Measurements from ENCODE around the gene PPP2R5E.

Gene PPP2R5E

DNA sequence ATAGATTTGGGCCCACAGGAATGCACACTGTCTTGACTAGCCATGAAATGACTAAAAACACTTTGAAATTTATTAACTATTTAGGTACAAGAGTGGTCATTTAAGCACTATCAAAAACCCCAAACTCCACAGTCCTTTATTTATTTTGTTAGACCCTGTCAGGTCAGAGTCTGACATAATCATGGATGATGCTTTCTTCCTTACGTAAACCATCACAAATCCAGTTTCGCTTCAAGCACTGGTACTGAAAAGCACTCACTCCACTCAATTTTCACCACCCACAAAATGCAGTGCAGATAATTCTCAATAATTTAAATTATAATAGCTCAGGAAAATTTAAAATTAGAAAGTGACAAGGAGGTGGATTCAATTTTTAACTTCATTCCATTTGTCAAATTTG is 25.8 kb downstream of the PPP2R5E start:
- FAIRE-seq, result no peak

DNA sequence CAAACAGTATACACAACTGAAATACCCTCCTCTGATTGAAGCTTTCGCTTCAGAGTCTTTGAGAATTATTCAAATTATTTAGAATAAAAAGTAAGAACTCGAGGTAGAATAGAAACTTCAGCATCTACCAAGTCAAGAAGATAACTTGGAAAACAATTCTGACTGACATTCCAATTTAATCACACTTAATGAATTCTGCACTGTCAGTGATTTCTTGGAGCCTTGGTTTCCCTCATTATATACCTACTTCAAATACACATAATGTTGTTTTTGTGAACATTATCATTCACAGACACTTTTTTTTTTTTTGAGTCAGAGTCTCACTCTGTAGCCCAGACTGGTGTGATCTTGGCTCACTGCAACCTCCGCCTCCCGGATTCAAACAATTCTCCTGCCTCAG is 27.9 kb downstream of the PPP2R5E start:
- no peak for FAIRE-seq

GRCh38 chr14:63513756-63514155 is 29.4 kb downstream of the PPP2R5E start:
- FAIRE-seq, result no peak

DNA sequence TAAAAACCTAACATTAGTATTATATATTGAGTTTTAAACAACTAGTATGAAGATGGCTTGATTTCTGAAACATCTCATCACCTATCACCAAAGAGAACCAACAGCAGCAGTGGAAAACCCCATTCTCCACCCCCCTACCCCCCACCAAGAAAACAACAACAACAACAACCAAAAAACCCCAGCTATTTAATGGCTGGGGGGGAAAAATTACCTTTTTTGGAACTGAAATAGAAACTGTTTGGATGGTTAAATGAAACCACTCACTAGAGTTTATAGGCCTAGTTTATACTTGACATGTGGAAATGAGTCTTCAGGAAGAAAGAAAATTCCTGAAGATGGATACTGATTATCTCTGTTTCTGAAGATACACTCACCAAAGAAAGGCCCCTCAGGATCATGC is 30.3 kb downstream of the PPP2R5E start:
- no peak for FAIRE-seq

- no peak for FAIRE-seq
Measured at GRCh38 chr14:63510538-63510937, 32.6 kb downstream of the PPP2R5E start.

- no peak for FAIRE-seq
Measured at GRCh38 chr14:63508033-63508432, 35.1 kb downstream of the PPP2R5E start.

DNA sequence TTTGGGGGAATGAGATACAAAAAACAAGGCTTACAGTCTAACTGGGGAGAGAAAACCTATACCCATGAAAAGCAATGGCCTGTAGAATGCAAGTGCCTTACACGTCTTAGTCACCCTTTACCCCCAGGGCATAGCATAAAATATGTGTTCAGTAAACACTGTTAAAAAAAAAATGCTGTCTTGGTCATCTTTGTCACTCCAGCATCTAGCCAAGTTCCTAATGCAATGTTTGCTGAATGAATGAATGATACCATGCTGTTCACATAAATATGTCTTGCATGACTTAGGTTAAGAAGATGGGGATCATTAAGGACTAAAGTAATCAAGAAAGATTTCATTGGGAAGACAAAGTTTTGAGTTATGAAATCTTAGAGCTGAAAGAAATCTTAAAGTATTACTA is 38.5 kb downstream of the PPP2R5E start:
- FAIRE-seq, result no peak

DNA sequence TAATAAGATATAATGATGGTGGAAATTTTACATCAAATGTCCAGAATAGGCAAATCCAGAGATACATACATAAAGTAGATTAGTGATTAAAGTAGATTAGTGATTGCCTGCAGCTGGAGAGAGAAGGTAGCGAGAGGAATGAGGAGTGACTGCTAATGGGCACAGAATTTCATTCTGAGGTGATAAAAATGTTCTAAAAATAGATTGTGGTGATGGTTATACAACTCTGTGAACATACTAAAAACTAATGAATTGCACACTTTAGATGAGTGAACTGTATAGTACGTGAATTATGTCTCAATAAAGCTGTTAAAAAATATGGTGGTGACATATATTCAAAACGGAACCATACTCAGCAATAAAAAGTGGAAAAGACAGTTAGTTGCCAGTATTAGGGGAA is 41.7 kb downstream of the PPP2R5E start:
- FAIRE-seq, result no peak

DNA sequence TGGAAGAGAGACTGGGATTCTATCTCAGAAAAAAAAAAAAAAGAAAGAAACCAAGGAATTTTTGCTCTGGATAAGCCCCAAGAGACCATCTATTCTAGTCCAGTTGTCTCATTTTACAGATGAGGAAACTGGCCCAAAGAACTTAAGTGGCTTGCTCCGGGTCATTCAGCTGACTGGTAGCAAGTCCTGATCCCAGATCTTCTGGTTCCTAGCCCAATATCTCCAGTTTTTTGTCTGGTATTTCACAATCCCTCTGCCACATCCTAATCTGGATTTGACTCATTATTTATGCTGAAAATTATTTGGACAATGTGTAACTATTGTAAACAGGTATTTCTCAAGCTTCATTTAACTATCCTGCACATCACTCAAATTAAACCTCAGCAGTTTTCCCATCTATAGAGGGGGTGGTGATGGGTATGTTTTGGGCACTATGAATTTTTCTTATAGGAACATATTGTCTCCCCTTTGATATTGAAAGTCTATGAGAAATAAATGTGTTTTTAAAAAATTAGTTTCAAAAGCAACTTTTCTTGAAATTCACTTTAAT is 43.4 kb downstream of the PPP2R5E start:
- no peak for FAIRE-seq

GRCh38 chr14:63496837-63497400 is 46.3 kb downstream of the PPP2R5E start:
- no peak for FAIRE-seq

- FAIRE-seq, result no peak
Measured at GRCh38 chr14:63493246-63493645, 49.9 kb downstream of the PPP2R5E start.

DNA sequence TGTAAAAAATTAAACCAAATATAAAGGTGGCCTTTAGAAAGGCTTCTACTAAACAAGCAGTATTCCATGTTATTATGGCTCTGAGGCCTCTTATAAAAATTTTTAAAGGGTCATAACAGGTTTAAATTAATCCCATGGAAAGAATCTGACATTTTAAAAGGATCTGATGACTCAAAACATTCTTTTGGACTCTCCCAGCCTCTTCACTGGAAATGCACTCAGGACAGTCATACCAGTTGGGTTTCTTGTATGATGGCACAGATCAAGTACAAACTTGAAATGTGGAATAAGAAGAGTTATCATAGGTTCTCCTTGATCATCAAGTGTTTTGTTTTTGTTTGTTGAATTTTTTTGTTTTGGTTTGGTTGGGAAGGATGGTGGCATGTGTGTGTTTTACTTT is 50.8 kb downstream of the PPP2R5E start:
- no peak for FAIRE-seq

DNA sequence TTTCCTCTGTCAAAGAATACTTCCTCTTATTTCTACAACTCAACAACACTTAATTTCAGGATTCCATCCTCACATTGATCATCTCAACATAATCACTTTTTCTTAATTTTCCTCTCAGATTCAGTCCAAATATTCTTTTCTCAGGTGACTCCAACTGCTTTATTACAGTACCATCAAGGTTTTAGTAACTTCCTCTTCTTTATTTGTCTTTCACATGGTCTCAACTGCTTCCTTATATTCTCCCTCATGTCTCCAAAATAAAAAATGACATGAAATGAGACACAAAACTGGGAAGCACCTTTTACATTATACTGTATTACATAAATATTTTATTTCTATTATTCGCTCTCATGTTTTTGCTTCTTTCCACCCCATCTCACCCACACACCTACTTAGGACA is 55.5 kb downstream of the PPP2R5E start:
- no peak for FAIRE-seq

- no peak for FAIRE-seq
Measured at GRCh38 chr14:63486738-63487137, 56.4 kb downstream of the PPP2R5E start.

DNA sequence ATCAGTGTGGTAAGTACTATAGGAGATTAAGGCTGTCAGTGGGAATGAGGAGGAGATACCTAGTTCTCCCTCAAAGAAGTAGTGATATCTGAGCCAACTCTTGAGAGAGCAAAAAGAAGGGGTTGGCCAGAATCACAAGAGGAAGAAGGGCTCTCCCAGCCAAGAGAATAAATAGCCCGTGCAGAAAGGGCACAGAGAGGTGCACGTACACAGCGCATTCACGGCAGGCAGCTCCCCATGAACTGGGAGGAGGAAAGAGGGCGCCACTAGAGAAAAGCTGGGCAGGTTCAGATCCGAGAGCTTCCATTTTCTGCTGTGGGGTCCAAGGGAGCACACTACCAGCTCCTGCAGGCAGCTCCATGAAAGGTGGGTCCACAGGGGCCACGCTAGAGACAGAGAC is 59.9 kb downstream of the PPP2R5E start:
- FAIRE-seq, result no peak

GRCh38 chr14:63480599-63480998 is 62.6 kb downstream of the PPP2R5E start:
- no peak for FAIRE-seq

DNA sequence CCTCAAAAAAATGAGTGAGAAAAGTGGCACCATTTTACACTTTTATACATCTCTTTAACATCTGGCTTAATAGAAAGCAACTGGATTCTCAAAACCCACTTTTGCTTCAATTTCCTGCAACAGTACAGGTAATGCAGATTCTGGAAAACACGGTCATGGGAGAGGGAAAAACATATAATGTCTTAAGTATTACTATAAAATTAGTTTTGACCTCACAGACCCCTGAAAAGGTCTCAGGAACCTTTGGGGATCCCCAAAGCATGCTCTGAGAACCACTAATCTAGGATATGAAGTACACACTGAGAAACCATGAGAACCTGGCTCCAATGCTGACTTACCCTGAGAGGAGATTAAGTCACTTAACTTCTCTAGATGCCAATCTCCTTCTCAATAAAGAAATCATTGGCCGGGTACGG is 64.7 kb downstream of the PPP2R5E start:
- no peak for FAIRE-seq

DNA sequence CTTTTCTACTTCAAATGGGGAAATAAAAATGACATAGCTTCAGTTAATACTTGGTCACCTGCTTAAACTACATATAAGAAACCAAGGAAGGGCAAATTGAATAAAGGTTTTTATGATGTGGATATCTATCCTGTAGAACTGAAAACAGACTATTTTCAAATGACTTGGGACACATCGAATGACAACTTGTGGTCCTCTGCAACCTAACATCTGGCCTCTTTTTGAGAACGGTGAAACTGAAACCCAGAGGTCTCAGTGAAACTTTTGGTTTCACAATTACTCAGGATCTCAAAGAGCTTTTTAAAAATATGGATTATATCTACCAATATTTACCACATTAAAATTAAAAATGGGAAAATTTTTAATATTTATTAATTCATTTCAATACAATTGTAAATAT is 65.2 kb downstream of the PPP2R5E start:
- FAIRE-seq, result no peak

- FAIRE-seq, result no peak
Measured at GRCh38 chr14:63477556-63477955, 65.6 kb downstream of the PPP2R5E start.

DNA sequence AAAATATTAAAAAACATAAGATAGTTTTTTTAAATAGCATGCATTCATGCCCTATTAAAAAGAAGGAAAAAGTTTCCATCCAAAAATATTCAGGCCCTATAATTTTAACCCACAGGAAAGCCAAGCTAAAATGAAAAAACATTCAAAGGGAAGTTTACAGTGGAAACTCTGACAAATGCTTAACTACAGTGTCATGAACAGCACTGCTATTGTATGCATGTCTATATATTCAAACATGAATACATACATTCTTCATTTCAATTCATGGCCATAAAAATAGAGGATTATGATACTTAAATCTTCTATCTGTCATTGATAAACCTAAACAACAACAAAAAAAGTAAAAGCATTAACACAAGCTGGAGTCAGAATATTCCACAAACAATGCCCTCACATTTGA is 67.4 kb downstream of the PPP2R5E start:
- no peak for FAIRE-seq

GRCh38 chr14:63474844-63475243 is 68.3 kb downstream of the PPP2R5E start:
- no peak for FAIRE-seq

DNA sequence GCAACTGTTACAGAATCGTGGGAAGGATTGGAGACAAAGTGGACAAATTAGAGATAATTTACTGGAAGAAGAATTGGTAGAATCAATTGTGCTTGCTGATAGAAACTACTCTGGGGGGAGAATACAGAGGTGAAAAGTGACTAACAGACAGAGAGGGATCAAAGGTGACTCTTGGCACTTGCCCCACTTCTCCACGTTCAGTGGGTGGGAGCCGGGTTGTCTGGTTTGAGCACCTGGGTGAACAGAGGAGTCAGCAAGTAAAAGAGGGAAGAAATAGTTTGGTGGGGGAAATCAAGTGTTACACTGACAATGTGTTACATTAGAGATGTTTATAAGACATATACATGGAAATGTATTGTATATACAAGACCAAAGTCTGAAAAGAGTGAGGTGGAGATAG is 69.1 kb downstream of the PPP2R5E start:
- FAIRE-seq, result no peak

GRCh38 chr14:63472986-63473788 is 70.0 kb downstream of the PPP2R5E start:
- FAIRE-seq, result no peak

- FAIRE-seq, result no peak
Measured at GRCh38 chr14:63470962-63471793, 72.0 kb downstream of the PPP2R5E start.

Data from A204.1 (cell line).